Activated T-cell treated with anti-CD3 and anti-CD28 coated beads, Interleukin-2, amount 50 U/mL, for 24 hours (primary cell): ENCODE measurements around the gene PCSK5.

Experiments used
- DNase-seq: peaks from one replicate; pipeline ENCODE4 v3.0.0-alpha.2; 2020
- H3K27ac Mint-ChIP-seq: 2 replicates; pipeline ENCODE4 v1.8.0; 2020; ENCODE audit warnings: mild to moderate bottlenecking, mixed read lengths
- H3K27me3 Mint-ChIP-seq: 2 replicates; pipeline ENCODE4 v1.8.0; 2020; ENCODE audit warnings: mixed read lengths
- H3K36me3 Mint-ChIP-seq: 2 replicates; pipeline ENCODE4 v1.8.0; 2020; ENCODE audit warnings: low read depth, mixed read lengths
- H3K4me1 Mint-ChIP-seq: 2 replicates; pipeline ENCODE4 v1.8.0; 2020; ENCODE audit warnings: low read depth, mixed read lengths
- H3K4me3 Mint-ChIP-seq: 2 replicates; pipeline ENCODE4 v1.8.0; 2020; ENCODE audit warnings: mild to moderate bottlenecking, moderate library complexity, mixed read lengths
- H3K9me3 Mint-ChIP-seq: 2 replicates; pipeline ENCODE4 v1.8.0; 2020; ENCODE audit warnings: mixed read lengths

PCSK5 gene

DNA sequence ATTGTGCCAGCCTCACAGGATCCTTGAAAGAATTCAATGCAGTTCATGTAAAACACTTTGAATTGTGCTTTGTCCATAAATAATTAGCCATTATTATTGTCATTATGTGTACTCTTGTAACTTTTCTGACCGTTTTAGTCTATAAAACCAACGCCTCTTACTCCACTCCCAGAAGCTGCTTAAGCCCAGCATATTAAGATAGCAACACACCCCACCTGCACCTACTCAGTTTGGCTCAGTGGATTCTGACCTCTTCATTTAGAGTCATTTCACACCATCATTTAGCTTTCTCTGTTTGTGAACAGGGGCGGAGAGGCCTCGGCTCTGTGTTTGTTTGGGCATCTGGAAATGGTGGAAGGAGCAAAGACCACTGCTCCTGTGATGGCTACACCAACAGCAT, 205.1 kb downstream of the PCSK5 start:
- Mint-ChIP-seq H3K27ac (no peak overlapping the region), H3K36me3 (peaks cover 20% of the 10 kb centered on the region), H3K9me3 (no peaks in the 10 kb centered on the region), H3K4me1 (peaks cover 3% of the 10 kb centered on the region), H3K4me3 (no peak overlapping the region), H3K27me3 (no peaks in the 10 kb centered on the region)
- no peak for DNase-seq

DNA sequence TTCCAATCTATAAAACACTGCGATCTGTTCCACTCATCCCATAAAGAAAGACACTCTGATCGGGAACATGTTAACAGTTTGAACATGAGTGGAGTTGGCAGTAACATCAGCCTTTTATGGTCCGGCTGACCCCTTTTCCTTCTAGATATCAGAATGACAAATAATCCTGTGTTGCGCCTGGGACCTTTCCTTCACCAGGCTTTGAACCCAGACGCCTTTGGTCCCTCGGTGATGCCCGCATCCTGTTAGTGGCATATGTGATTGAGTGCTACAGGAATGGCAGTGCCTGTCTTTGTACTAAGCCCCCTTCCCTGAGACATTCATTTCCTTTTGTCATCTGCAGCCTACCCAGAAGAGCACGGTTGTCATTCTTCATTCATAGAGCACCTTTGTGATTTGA, 209.0 kb downstream of the PCSK5 start:
- Mint-ChIP-seq H3K4me3 (no peak overlapping the region), H3K9me3 (no peaks in the 10 kb centered on the region), H3K36me3 (peaks cover 29% of the 10 kb centered on the region), H3K27me3 (no peaks in the 10 kb centered on the region), H3K4me1 (peaks cover 9% of the 10 kb centered on the region), H3K27ac (no peak overlapping the region)
- DNase-seq: no peak

DNA sequence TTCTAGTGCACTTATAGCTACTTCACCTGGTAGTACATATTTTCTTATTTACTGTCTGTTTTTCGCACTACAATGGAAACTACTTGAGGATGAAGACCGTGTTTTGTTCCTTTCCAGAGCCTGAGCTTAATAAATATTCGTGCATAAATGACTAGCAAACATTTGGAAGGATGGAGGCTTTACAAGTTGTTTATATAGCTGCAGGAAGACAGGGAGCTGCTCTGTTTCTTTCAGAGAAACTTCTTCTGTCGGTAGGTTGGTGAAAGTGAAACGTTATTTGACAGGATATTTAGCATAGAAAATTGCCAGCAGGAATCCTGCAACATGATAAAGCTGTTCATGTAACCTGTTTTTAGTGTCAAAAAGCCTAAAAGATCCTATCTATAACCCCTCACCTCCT, 210.6 kb downstream of the PCSK5 start:
- Mint-ChIP-seq H3K4me3 (no peak overlapping the region), H3K36me3 (peaks cover 26% of the 10 kb centered on the region), H3K9me3 (no peaks in the 10 kb centered on the region), H3K27me3 (no peaks in the 10 kb centered on the region), H3K4me1 (peaks cover 9% of the 10 kb centered on the region), H3K27ac (no peak overlapping the region)
- no peak for DNase-seq

DNA sequence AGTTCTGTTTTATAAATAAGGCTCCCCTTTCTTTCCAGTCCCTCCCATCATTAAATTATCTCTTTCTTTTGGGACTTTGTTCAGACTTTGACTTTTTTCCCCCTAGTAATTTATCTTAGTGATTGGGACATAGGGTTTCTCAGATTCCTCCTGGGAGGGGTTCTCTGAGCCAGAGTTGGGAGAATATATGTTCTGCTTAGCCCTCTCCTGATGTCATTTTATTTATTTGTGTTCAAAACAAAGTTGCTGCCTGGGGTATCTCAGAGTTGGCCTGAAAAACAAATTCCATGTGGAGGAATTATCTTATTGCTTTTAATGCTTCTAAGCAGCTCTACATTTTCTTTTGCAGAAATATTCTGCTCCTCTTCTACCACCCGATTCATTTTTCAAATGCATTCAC, 211.0 kb downstream of the PCSK5 start:
- H3K36me3 Mint-ChIP-seq: peaks cover 24% of the 10 kb centered on the region
- no peak for DNase-seq
- H3K27ac Mint-ChIP-seq: no peak overlapping the region
- no peak overlapping the region for H3K4me3 Mint-ChIP-seq
- no peaks in the 10 kb centered on the region for H3K27me3 Mint-ChIP-seq
- H3K4me1 Mint-ChIP-seq: peaks cover 9% of the 10 kb centered on the region
- no peaks in the 10 kb centered on the region for H3K9me3 Mint-ChIP-seq

DNA sequence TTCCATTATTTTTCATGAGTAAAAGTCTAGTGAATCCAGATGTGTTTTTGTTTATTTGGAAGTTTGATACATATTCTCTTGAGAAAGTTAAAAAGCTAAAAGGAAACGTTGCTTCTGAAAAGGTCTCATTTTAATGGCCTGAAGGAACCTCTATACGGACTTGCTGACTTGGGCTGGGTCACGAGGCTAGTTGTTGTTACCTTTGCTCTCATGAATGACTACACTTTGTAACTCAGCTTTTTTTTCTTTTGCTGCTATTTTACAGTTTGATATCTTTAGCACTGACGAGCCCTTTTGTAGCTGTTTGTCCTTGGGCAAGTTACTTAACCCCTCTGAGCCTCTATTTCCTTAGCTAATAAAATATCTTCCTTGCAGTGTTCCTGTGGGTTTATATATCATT, 211.5 kb downstream of the PCSK5 start:
- peaks cover 9% of the 10 kb centered on the region for H3K4me1 Mint-ChIP-seq
- no peak overlapping the region for H3K4me3 Mint-ChIP-seq
- DNase-seq: no peak
- H3K9me3 Mint-ChIP-seq: no peaks in the 10 kb centered on the region
- H3K27ac Mint-ChIP-seq: no peak overlapping the region
- no peaks in the 10 kb centered on the region for H3K27me3 Mint-ChIP-seq
- H3K36me3 Mint-ChIP-seq: peaks cover 27% of the 10 kb centered on the region

DNA sequence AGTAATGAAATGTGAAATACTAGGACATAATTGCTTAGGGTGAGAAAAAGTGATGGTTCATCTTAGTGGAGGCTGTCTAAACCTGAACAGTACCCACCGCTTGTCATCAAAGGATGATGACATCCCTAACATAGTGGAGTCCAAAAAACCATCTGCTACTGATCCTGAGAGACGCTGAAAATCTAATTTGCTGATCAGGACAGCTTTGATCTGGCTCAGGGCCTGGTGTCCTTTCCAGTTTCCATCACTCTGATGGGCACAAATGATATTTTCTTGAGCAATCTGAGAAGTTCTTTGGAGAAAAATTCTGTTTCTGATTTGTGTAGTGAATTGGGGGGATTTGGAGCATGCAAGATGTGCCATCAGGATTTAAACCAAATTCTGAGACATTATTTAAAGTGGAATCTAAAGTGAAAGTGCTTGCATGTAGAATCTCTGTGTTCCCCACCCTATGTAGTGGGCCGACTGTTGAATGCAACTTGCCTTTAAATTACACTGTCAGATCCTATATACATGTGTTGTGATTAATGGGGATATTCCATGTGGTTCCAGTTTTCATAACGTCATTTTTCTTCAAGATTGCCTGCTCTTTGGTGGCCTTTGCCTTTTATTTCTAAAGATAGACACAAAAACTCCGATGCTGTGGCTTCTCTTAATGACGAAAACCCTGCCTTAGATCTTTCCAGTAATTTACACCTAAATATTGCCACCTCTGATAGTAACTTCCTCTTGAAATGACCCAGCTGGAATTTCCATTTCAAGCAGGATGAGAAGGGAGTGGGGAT, 213.2 kb downstream of the PCSK5 start:
- DNase-seq: no peak
- no peaks in the 10 kb centered on the region for H3K9me3 Mint-ChIP-seq
- no peak overlapping the region for H3K27ac Mint-ChIP-seq
- no peaks in the 10 kb centered on the region for H3K27me3 Mint-ChIP-seq
- no peak overlapping the region for H3K4me3 Mint-ChIP-seq
- peaks cover 35% of the 10 kb centered on the region for H3K36me3 Mint-ChIP-seq
- peaks cover 9% of the 10 kb centered on the region for H3K4me1 Mint-ChIP-seq

DNA sequence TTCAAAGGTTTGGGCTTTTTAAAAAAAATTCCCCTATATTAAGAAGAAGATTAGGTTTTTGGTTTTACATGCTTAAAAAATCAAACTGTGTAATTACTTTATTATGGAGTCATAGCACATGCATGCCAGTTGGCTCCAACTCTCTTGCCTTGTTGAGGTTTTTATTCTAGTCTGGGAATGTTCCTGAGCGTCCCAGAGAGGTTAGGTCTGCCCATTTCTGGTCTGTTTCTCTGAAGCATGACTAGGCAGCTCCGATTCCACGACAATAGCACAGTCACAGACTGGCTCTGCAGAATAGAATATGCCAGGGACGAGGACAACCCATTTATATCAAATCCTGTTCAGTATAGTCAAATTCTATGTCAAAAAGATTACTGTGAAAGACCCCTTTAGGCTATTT, 217.0 kb downstream of the PCSK5 start:
- no peak for DNase-seq
- Mint-ChIP-seq H3K27ac (no peak overlapping the region), H3K4me1 (peaks cover 2% of the 10 kb centered on the region), H3K36me3 (peaks cover 39% of the 10 kb centered on the region), H3K4me3 (no peak overlapping the region), H3K9me3 (no peaks in the 10 kb centered on the region), H3K27me3 (no peaks in the 10 kb centered on the region)

DNA sequence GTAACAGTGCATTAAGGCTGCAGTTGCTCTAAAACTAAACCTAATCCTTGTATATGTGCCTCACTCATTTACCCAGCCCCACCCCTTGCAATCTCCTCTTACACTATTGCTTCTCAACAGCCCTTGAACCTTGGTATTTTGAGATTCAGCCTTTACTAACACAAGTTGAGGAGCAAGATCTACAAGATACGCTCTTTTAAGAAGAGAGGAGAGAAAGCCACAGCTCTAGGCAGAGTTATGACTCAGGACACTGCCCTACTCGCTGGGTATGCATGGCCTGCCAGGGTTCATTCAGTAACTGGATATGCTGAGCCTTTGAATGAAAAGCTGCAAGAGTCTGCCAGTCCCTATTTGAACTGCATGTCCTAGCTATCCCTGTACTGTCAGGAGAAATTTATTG, 219.5 kb downstream of the PCSK5 start:
- no peak for DNase-seq
- Mint-ChIP-seq H3K27ac (no peak overlapping the region), H3K36me3 (peaks cover 31% of the 10 kb centered on the region), H3K27me3 (no peaks in the 10 kb centered on the region), H3K4me3 (no peak overlapping the region), H3K9me3 (no peaks in the 10 kb centered on the region), H3K4me1 (no peaks in the 10 kb centered on the region)

DNA sequence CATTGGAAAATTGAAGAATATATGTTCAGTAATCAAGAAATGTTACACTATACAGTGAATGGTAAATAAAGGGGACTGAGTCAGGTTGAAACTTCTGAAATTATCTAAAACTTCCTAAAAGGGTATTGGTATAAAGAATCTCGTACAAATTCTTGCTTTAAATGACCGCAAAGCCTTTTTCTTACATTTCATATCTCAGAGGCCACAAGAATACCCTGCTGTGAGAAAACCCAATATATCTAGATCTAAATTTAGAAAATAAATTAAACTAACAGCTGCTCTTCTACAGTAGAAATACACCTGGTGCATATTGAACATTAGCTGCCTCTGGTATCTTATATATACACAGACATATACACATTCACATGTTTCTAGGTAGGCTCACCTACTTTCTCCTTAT, 221.7 kb downstream of the PCSK5 start:
- Mint-ChIP-seq H3K36me3 (peaks cover 24% of the 10 kb centered on the region), H3K27ac (no peak overlapping the region), H3K9me3 (no peaks in the 10 kb centered on the region), H3K27me3 (no peaks in the 10 kb centered on the region), H3K4me1 (peaks cover 10% of the 10 kb centered on the region), H3K4me3 (no peak overlapping the region)
- DNase-seq: no peak

DNA sequence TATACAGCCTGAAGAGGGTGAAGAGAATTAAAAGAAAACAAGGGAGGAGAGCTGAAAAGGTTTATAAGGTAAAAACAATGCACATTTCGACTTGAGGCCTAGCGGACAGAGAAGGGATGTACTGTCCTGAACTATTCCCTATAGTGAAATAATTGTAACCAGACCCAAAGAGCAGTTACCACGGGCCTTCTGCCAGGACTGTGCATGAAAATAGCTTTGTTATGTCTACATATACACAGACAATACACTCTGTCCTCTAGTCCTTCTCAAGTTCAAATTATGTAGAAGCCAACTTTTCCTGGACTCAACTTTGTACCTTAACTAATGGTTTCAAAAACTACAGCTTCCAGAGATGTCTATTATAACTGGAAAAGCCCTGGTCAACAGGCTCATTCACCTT, 223.7 kb downstream of the PCSK5 start:
- peaks cover 11% of the 10 kb centered on the region for H3K4me1 Mint-ChIP-seq
- H3K27me3 Mint-ChIP-seq: no peaks in the 10 kb centered on the region
- peaks cover 8% of the 10 kb centered on the region for H3K36me3 Mint-ChIP-seq
- H3K9me3 Mint-ChIP-seq: no peaks in the 10 kb centered on the region
- no peak for DNase-seq
- no peak overlapping the region for H3K4me3 Mint-ChIP-seq
- no peak overlapping the region for H3K27ac Mint-ChIP-seq

DNA sequence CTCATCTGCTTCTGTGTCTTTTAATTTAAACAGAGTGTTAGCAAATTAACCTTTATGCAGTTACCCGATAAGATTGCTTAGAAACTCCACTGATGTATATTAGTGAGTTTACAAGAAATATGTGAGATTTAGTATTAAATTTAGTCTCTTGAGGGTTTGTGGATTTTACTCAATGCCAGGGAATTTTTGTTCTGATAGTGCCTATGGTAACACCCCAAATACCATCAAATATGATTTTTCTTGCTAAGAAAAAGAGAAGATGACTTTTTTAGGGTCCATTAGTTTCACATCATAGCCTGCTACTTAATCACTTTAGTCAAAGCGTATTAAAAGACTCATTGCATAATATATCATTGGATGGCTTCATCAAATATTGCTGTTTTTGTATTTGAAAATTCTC, 224.9 kb downstream of the PCSK5 start:
- Mint-ChIP-seq H3K4me3 (no peak overlapping the region), H3K9me3 (no peaks in the 10 kb centered on the region), H3K36me3 (peaks cover 6% of the 10 kb centered on the region), H3K27ac (no peak overlapping the region), H3K27me3 (no peaks in the 10 kb centered on the region), H3K4me1 (peaks cover 11% of the 10 kb centered on the region)
- no peak for DNase-seq

DNA sequence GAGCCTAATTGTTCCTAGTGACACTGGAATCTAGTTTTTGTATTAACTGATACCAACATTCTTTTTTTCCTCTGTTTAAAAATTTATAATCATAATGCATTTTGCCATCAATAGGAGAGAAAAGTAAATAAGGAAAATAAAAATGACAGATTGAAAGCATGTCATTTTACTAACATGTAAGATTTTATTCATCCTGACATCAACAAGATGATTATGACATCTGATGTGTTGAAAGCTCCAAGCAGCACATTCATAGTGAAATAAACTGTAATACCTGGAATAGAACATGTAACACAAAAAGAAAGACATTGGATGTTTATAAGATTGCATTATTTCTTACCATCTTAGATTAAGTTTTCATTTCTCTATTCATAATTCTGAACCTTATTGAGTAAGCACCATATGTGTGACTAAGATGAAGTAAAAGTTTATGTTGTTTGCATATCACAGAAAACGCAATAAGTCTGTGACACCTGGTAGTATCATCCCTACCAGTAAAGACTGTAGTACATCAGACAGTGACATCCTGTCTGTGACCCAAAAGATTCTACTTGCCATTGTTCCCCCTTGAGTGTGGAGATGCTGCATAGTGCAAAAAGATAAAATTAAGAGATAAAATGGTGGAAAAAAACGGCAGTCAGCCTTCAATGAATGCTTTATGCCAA, 225.6 kb downstream of the PCSK5 start:
- H3K9me3 Mint-ChIP-seq: no peaks in the 10 kb centered on the region
- no peak for DNase-seq
- H3K27me3 Mint-ChIP-seq: no peaks in the 10 kb centered on the region
- no peak overlapping the region for H3K4me3 Mint-ChIP-seq
- H3K36me3 Mint-ChIP-seq: peaks cover 6% of the 10 kb centered on the region
- no peak overlapping the region for H3K27ac Mint-ChIP-seq
- peaks cover 11% of the 10 kb centered on the region for H3K4me1 Mint-ChIP-seq

DNA sequence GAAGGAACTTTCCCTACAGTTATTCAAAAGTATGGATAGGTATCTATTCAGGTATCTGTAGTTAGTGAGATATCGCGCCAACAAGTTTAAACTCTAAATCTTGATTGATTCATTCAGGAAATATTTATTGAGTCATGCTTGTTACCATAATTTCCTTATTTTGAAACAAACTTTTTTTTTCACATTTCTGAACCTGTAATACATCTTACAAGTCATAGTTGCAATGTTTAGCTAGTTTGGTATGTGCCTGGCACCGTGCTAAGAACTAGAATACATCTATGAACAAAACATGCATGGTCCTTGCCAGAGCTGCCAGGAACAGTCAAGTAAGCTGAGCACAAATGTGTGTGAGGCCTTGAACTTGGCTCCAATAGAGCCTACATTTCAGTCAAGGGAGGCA, 226.4 kb downstream of the PCSK5 start:
- H3K9me3 Mint-ChIP-seq: no peaks in the 10 kb centered on the region
- H3K36me3 Mint-ChIP-seq: peaks cover 6% of the 10 kb centered on the region
- H3K27ac Mint-ChIP-seq: no peak overlapping the region
- no peak for DNase-seq
- no peaks in the 10 kb centered on the region for H3K27me3 Mint-ChIP-seq
- no peak overlapping the region for H3K4me3 Mint-ChIP-seq
- H3K4me1 Mint-ChIP-seq: peaks cover 11% of the 10 kb centered on the region

DNA sequence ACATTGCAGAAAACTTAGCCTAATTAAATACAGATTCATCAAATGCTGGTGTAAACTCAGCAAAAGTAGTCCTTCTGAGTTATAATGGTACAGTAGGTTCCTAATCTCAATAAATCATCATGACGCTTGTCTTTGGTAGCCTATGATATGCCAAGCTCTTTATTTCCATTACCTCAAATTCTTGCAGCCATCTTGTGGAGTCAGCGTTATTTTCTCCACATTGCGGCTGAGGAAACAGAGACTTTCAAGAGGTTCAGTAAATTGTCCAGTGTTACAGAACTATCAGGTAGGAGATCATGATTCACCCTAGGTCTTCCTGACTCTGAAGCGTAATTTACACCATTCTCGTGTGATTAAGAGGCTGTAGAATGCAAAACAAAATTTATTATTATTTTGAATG, 237.2 kb downstream of the PCSK5 start:
- Mint-ChIP-seq H3K4me3 (no peak overlapping the region), H3K27me3 (no peaks in the 10 kb centered on the region), H3K4me1 (no peaks in the 10 kb centered on the region), H3K9me3 (no peaks in the 10 kb centered on the region), H3K27ac (no peak overlapping the region), H3K36me3 (no peaks in the 10 kb centered on the region)
- DNase-seq: no peak

DNA sequence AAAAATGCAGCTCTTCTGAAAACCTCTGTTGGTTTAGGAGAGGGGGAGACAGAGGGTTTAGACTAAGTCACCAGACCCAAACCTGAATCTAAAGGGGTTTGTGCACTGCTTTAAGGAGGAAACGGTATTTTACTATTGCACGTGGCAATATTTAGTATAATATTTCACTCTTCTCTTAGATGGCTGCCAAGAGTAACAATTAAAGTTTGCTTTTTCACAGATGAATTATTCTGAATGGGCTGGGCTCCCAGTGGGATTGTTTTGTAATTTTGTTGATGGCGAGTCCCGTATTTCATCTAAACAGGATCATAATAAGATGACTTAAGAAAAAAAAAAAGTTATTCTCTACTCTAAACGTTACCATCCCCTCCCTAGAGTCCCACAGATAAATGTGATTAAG, 245.4 kb downstream of the PCSK5 start:
- Mint-ChIP-seq H3K27me3 (no peaks in the 10 kb centered on the region), H3K4me1 (peaks cover 13% of the 10 kb centered on the region), H3K27ac (no peak overlapping the region), H3K4me3 (no peak overlapping the region), H3K9me3 (no peaks in the 10 kb centered on the region), H3K36me3 (no peaks in the 10 kb centered on the region)
- DNase-seq: no peak
